HepG2 (cell line): Measurements from ENCODE around the gene FGF7. TPM values are rescaled to one million over a fixed set of nuclear protein-coding genes. Genes with fewer than 3 reads are reported as not detected.

ENCODE experiments used
- ATAC-seq: fragments of 200-7000 bp; cut with Tn5 transposase; 3 replicates; pipeline ENCODE4 v1.9.1; 2020; ENCODE audit warnings: mild to moderate bottlenecking, moderate library complexity
- BruUV-seq: library from RNA; stranded (reverse); fragments of 400-500 nt; replicated peaks from 2 replicates; lab custom pipeline; 2021; lab: Mats Ljungman, UMichigan
- CTCF ChIA-PET: fragments of 300-600 bp; formaldehyde crosslinking; extraction: SDS; loops from one replicate; lab custom pipeline; 2021; ENCODE audit warnings: low total read pairs, inconsistent platforms, low intra/inter-chr PET ratio; lab: Yijun Ruan, JAX
- POLR2A ChIA-PET: fragments of 350-600 bp; sonication (Branson Sonifier 250); formaldehyde crosslinking; loops from one replicate; lab custom pipeline; 2020; ENCODE audit warnings: antibody characterized with exemption, inconsistent platforms; lab: Yijun Ruan, JAX
- DNase-seq: peaks from one replicate; pipeline ENCODE4 v3.0.0-alpha.2; 2015; ENCODE audit warnings: low spot score
- FAIRE-seq: peaks from 3 replicates; lab custom pipeline; 2011; peaks lifted over from hg19 to GRCh38; lab: Jason Lieb, UNC
- H2AFZ ChIP-seq: one replicate; pipeline ENCODE4 v1.6.1; 2011; ENCODE audit warnings: low read length, inconsistent platforms
- H3K27ac ChIP-seq: fragments of 300-600 bp; 3 replicates; pipeline ENCODE4 v1.8.0; 2011; ENCODE audit warnings: mixed run types, mild to moderate bottlenecking, mixed read lengths, low read length, inconsistent platforms; ENCODE audit not compliant: insufficient read depth; ENCODE audit errors: extremely low read length
- H3K27me3 ChIP-seq, 2 experiments: fragments of 200-600 bp in 1 of 2; 2 replicates in 1 of 2; 3 replicates in 1 of 2; pipeline versions ENCODE4 v1.6.0 to v1.8.0; 2011; ENCODE audit warnings: low read length in 2 of 2, mild to moderate bottlenecking in 2 of 2, moderate library complexity in 2 of 2, inconsistent platforms in 1 of 2; ENCODE audit not compliant: insufficient read depth in 2 of 2, control insufficient read depth in 1 of 2
- H3K36me3 ChIP-seq, 2 experiments: fragments of 200-600 bp in 1 of 2; replicated peaks in 1 of 2; 2 replicates in 1 of 2; 3 replicates in 1 of 2; pipeline versions ENCODE4 v1.5.1 to v1.8.0; 2011; ENCODE audit warnings: low read length in 2 of 2, inconsistent platforms in 1 of 2; ENCODE audit not compliant: insufficient read depth in 2 of 2, control insufficient read depth in 1 of 2
- H3K4me1 ChIP-seq: 2 replicates; pipeline ENCODE4 v1.5.1; 2012; ENCODE audit warnings: low read length, inconsistent platforms; ENCODE audit not compliant: insufficient read depth
- H3K4me2 ChIP-seq: 2 replicates; pipeline ENCODE4 v1.6.0; 2011; ENCODE audit warnings: low read depth, low read length, inconsistent platforms
- H3K4me3 ChIP-seq, 3 experiments: fragments of 200-600 bp in 1 of 3; sonication (generic), shearing (Covaris generic) in 1 of 3; replicated peaks in 1 of 3; 2 replicates each; pipeline ENCODE4 v1.5.1; 2011 to 2016; ENCODE audit warnings: low read length in 3 of 3, inconsistent platforms in 2 of 3, low read depth in 2 of 3, mild to moderate bottlenecking in 2 of 3, control low read depth in 1 of 3, mixed read lengths in 1 of 3; ENCODE audit not compliant: insufficient read depth in 1 of 3
- H3K79me2 ChIP-seq: one replicate; pipeline ENCODE4 v1.6.1; 2011; ENCODE audit warnings: low read length, inconsistent platforms; ENCODE audit not compliant: insufficient read depth
- H3K9ac ChIP-seq: 2 replicates; pipeline ENCODE4 v1.6.0; 2011; ENCODE audit warnings: mild to moderate bottlenecking, low read depth, low read length, inconsistent platforms; ENCODE audit not compliant: insufficient read depth
- H3K9me3 ChIP-seq: 2 replicates; pipeline ENCODE4 v1.5.1; 2012; ENCODE audit warnings: mild to moderate bottlenecking, low read length
- H4K20me1 ChIP-seq: 2 replicates; pipeline ENCODE4 v1.6.0; 2011; ENCODE audit warnings: inconsistent platforms, mild to moderate bottlenecking, low read length, moderate library complexity; ENCODE audit not compliant: insufficient read depth
- AKAP8 ChIP-seq: sonication (generic); formaldehyde crosslinking; IDR thresholded peaks from 2 replicates; pipeline ENCODE4 v1.5.1; 2020; ENCODE audit warnings: mild to moderate bottlenecking, missing genetic modification reagents
- BHLHE40 ChIP-seq: IDR thresholded peaks from 2 replicates; pipeline ENCODE4 v1.6.1; 2011; ENCODE audit warnings: low read length, improper control_type of control experiment
- CENPX ChIP-seq: sonication (generic); formaldehyde crosslinking; IDR thresholded peaks from 2 replicates; pipeline ENCODE4 v1.9.0; 2021; ENCODE audit warnings: mild to moderate bottlenecking, missing genetic modification reagents, moderate library complexity
- CREB1 ChIP-seq, 2 experiments: fragments of 450-650 bp in 1 of 2; IDR thresholded peaks; 2 replicates each; pipeline ENCODE4 v1.6.1; 2016 to 2017; ENCODE audit warnings: control low read depth in 1 of 2, mild to moderate bottlenecking in 1 of 2, missing compliant biosample characterization in 1 of 2, missing genetic modification characterization in 1 of 2
- GATA4 ChIP-seq: sonication (generic); IDR thresholded peaks from 2 replicates; pipeline ENCODE4 v1.6.1; 2016; ENCODE audit warnings: antibody characterized with exemption, low read depth, borderline replicate concordance
- HOXD1 ChIP-seq: sonication (generic); formaldehyde crosslinking; IDR thresholded peaks from 2 replicates; pipeline ENCODE4 v1.5.0; 2020; ENCODE audit warnings: missing genetic modification reagents
- JUN ChIP-seq: sonication (generic); formaldehyde crosslinking; IDR thresholded peaks from 2 replicates; pipeline ENCODE4 v1.4.0; 2020; ENCODE audit warnings: mild to moderate bottlenecking, missing genetic modification reagents
- KDM6A ChIP-seq: IDR thresholded peaks from 2 replicates; pipeline ENCODE4 v1.6.1; 2016; ENCODE audit warnings: low read depth
- KMT2B ChIP-seq: IDR thresholded peaks from 2 replicates; pipeline ENCODE4 v1.6.1; 2016; ENCODE audit warnings: missing genetic modification reagents, missing compliant biosample characterization
- MNT ChIP-seq: fragments of 450-650 bp; IDR thresholded peaks from 2 replicates; pipeline ENCODE4 v1.6.1; 2016
- MYNN ChIP-seq: sonication (generic); formaldehyde crosslinking; IDR thresholded peaks from 2 replicates; pipeline ENCODE4 v1.4.0; 2020; ENCODE audit warnings: mild to moderate bottlenecking, low read depth, missing genetic modification reagents
- NFE2L2 ChIP-seq: fragments of 150-350 bp; IDR thresholded peaks from 2 replicates; pipeline ENCODE4 v1.6.1; 2014; ENCODE audit warnings: low read length
- NONO ChIP-seq, 2 experiments: fragments of 450-650 bp in 1 of 2; sonication (generic) in 1 of 2; formaldehyde crosslinking in 1 of 2; IDR thresholded peaks in 1 of 2; conservative IDR thresholded peaks in 1 of 2; 2 replicates each; pipeline versions ENCODE4 v1.6.1 to v1.8.0; 2017 to 2022; ENCODE audit warnings: mild to moderate bottlenecking in 1 of 2, missing genetic modification reagents in 1 of 2, moderate library complexity in 1 of 2
- POLR2AphosphoS2 ChIP-seq: IDR thresholded peaks from 2 replicates; pipeline ENCODE4 v1.6.1; 2011; ENCODE audit warnings: low read depth, low read length, improper control_type of control experiment
- RXRA ChIP-seq: sonication (generic); formaldehyde crosslinking; IDR thresholded peaks from 2 replicates; pipeline ENCODE4 v1.5.1; 2020; ENCODE audit warnings: missing genetic modification reagents
- SUZ12 ChIP-seq: fragments of 150-350 bp; IDR thresholded peaks from 2 replicates; pipeline ENCODE4 v1.6.1; 2014; ENCODE audit warnings: low read depth, low read length
- ZNF138 ChIP-seq: sonication (generic); formaldehyde crosslinking; IDR thresholded peaks from 2 replicates; pipeline ENCODE4 v1.5.0; 2020; ENCODE audit warnings: mild to moderate bottlenecking, low read depth, missing genetic modification reagents
- ZNF503 ChIP-seq: sonication (generic); formaldehyde crosslinking; IDR thresholded peaks from 2 replicates; pipeline ENCODE4 v1.4.0; 2020; ENCODE audit warnings: missing genetic modification reagents
- ZSCAN21 ChIP-seq: sonication (generic); formaldehyde crosslinking; IDR thresholded peaks from 2 replicates; pipeline ENCODE4 v1.8.0; 2022; ENCODE audit warnings: mild to moderate bottlenecking, missing genetic modification reagents, moderate library complexity, borderline replicate concordance
- in situ Hi-C: cut with HindIII; loops from 2 replicates; pipeline ENCODE4 v1.10.0; 2017; ENCODE audit warnings: low pct_unique_long_range_greater_than_20kb; ENCODE audit not compliant: extremely low pct_ligation_motif_present
- intact Hi-C: fragments of 100-400 bp; cut with micrococcal nuclease; formaldehyde crosslinking; loops from one replicate; pipeline ENCODE4 v1.10.0; 2022; ENCODE audit not compliant: unreplicated experiment
- polyA plus RNA-seq, 8 experiments: library from polyadenylated mRNA; depleted of rRNA in 3 of 8; stranded (reverse) in 7 of 8; unstranded in 1 of 8; fragments of >200 nt; fragmentation: Illumina TruSeq in 4 of 8; extraction: Trizol in 4 of 8; gene quantifications; 2 replicates each; pipeline versions ENCODE4 v1.2.1 to v1.2.3, GENCODE V29; 2011 to 2016; ENCODE audit warnings: low read depth in 4 of 8, missing spikeins in 1 of 8, mixed read lengths in 1 of 8; ENCODE audit not compliant: insufficient read depth in 1 of 8
- total RNA-seq, 5 experiments: library from RNA; depleted of rRNA; stranded (reverse); fragments of >200 nt; fragmentation: Illumina TruSeq; extraction: Trizol; gene quantifications; 2 replicates each; pipeline ENCODE4 v1.2.3, GENCODE V29; 2016; ENCODE audit warnings: low read depth in 1 of 5
- TF ChIP-seq, protein P1 (sequence below): sonication (generic); formaldehyde crosslinking; IDR thresholded peaks from 2 replicates; pipeline ENCODE4 v1.4.0; 2020; ENCODE audit warnings: missing genetic modification reagents, borderline replicate concordance

The FGF7 gene
- total and polyA plus RNA-seq, 2 of the 13 experiments (the other 11 are each of a cell fraction or from before 2014, with no cell fraction given): not detected

GRCh38 chr15:49415149-49415548, 7.9 kb upstream of the FGF7 start:
- no peak for ATAC-seq
- DNase-seq: no peak
- Histone ChIP-seq H3K27ac (no peak overlapping the region), H3K4me3 (no peak overlapping the region), H3K27me3 (no peaks in the 10 kb centered on the region), H3K9ac (no peak overlapping the region), H2AFZ (no peak overlapping the region), H3K36me3 (no peaks in the 10 kb centered on the region), H3K4me2 (no peak overlapping the region), H3K9me3 (no peaks in the 10 kb centered on the region), H3K4me1 (no peaks in the 10 kb centered on the region), H3K79me2 (no peaks in the 10 kb centered on the region), H4K20me1 (no peaks in the 10 kb centered on the region)
- intact Hi-C loops: no loop called here
- TF ChIP-seq ZNF503 (CRISPR knock-in tag) (no peak), ZNF138 (no peak), GATA4 (no peak), ZSCAN21 (CRISPR knock-in tag) (no peak), CREB1 (IDR thresholded peaks at IDR 0.05) (no peak), CREB1 (CRISPR knock-in tag; IDR thresholded peaks at IDR 0.05) (no peak), KMT2B (no peak), KDM6A (no peak), MNT (no peak), CENPX (CRISPR knock-in tag) (no peak), NFE2L2 (no peak), SUZ12 (no peak), HOXD1 (CRISPR knock-in tag) (no peak), AKAP8 (no peak), BHLHE40 (no peak), JUN (CRISPR knock-in tag) (no peak), POLR2AphosphoS2 (no peak), RXRA (no peak), MYNN (CRISPR knock-in tag) (no peak), NONO (IDR thresholded peaks at IDR 0.05) (no peak), NONO (CRISPR knock-in tag; conservative IDR thresholded peaks at IDR 0.05) (no peak)
- TF ChIP-seq, protein P1, sequence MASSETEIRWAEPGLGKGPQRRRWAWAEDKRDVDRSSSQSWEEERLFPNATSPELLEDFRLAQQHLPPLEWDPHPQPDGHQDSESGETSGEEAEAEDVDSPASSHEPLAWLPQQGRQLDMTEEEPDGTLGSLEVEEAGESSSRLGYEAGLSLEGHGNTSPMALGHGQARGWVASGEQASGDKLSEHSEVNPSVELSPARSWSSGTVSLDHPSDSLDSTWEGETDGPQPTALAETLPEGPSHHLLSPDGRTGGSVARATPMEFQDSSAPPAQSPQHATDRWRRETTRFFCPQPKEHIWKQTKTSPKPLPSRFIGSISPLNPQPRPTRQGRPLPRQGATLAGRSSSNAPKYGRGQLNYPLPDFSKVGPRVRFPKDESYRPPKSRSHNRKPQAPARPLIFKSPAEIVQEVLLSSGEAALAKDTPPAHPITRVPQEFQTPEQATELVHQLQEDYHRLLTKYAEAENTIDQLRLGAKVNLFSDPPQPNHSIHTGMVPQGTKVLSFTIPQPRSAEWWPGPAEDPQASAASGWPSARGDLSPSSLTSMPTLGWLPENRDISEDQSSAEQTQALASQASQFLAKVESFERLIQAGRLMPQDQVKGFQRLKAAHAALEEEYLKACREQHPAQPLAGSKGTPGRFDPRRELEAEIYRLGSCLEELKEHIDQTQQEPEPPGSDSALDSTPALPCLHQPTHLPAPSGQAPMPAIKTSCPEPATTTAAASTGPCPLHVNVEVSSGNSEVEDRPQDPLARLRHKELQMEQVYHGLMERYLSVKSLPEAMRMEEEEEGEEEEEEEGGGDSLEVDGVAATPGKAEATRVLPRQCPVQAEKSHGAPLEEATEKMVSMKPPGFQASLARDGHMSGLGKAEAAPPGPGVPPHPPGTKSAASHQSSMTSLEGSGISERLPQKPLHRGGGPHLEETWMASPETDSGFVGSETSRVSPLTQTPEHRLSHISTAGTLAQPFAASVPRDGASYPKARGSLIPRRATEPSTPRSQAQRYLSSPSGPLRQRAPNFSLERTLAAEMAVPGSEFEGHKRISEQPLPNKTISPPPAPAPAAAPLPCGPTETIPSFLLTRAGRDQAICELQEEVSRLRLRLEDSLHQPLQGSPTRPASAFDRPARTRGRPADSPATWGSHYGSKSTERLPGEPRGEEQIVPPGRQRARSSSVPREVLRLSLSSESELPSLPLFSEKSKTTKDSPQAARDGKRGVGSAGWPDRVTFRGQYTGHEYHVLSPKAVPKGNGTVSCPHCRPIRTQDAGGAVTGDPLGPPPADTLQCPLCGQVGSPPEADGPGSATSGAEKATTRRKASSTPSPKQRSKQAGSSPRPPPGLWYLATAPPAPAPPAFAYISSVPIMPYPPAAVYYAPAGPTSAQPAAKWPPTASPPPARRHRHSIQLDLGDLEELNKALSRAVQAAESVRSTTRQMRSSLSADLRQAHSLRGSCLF (CRISPR knock-in tag): no peak
- FAIRE-seq: no peak
- ChIA-PET POLR2A (no interaction called here), CTCF (no interaction called here)
- BruUV-seq: no TSS peak
- in situ Hi-C loops: no loop called here
